SJSA1 (cell line): ENCODE data around the gene ELF5. TPM values are rescaled to one million over a fixed set of nuclear protein-coding genes. Genes with fewer than 3 reads are reported as not detected.

ENCODE experiments used
- DNase-seq, 2 experiments: peaks; one replicate each; pipeline ENCODE4 v3.0.0-alpha.2; 2015 to 2020; ENCODE audit warnings: low spot score in 2 of 2, low read depth in 1 of 2
- H3K27ac ChIP-seq: fragments of 250-450 bp; sonication (Bioruptor Pico); 2 replicates; pipeline ENCODE4 v1.5.1; 2020; ENCODE audit warnings: mild to moderate bottlenecking, moderate library complexity
- H3K27me3 ChIP-seq: fragments of 250-450 bp; sonication (Bioruptor Pico); replicated peaks from 2 replicates; pipeline ENCODE4 v1.5.1; 2020; ENCODE audit warnings: mild to moderate bottlenecking, moderate library complexity
- H3K36me3 ChIP-seq: fragments of 250-450 bp; sonication (Bioruptor Pico); 2 replicates; pipeline ENCODE4 v1.5.1; 2020; ENCODE audit warnings: mild to moderate bottlenecking
- H3K4me1 ChIP-seq: fragments of 250-450 bp; sonication (Bioruptor Pico); replicated peaks from 2 replicates; pipeline ENCODE4 v1.6.1; 2021; ENCODE audit warnings: mild to moderate bottlenecking
- H3K4me3 ChIP-seq: fragments of 250-450 bp; sonication (Bioruptor Pico); 2 replicates; pipeline ENCODE4 v1.5.1; 2020; ENCODE audit warnings: mild to moderate bottlenecking
- H3K9me3 ChIP-seq: fragments of 250-450 bp; sonication (Bioruptor Pico); replicated peaks from 2 replicates; pipeline ENCODE4 v1.5.1; 2020; ENCODE audit warnings: mild to moderate bottlenecking
- total RNA-seq: library from RNA; depleted of rRNA; stranded (reverse); fragments of >200 nt; shearing (Covaris generic); gene quantifications from 2 replicates; pipeline ENCODE4 v1.2.3, GENCODE V29; 2014

ELF5 gene
- total RNA-seq, 1 experiment from 2014 or later, result not detected

GRCh38 chr11:34512840-34513681 lies 533 bp downstream of the ELF5 start:
- no peaks in the 10 kb centered on the region for H3K36me3 ChIP-seq
- DNase-seq, result peak; percentile 43 to 77

GRCh38 chr11:34510673-34511072 lies 2.9 kb downstream of the ELF5 start:
- H3K4me1 ChIP-seq, result no peaks in the 10 kb centered on the region
- no peak overlapping the region for H3K27ac ChIP-seq
- no peak for DNase-seq
- no peaks in the 10 kb centered on the region for H3K9me3 ChIP-seq
- no peak overlapping the region for H3K4me3 ChIP-seq
- no peaks in the 10 kb centered on the region for H3K36me3 ChIP-seq
- H3K27me3 ChIP-seq, result no peaks in the 10 kb centered on the region

More at GRCh38 chr11:34512840-34513681, 533 bp downstream of the ELF5 start:
- Histone ChIP-seq H3K27me3 (peaks cover 1% of the 10 kb centered on the region; the same call in 1 of the 2 replicates), H3K9me3 (no peaks in the 10 kb centered on the region), H3K4me3 (no peak overlapping the region), H3K4me1 (no peaks in the 10 kb centered on the region), H3K27ac (no peak overlapping the region)

GRCh38 chr11:34510218-34510617 lies 3.4 kb downstream of the ELF5 start:
- no peak overlapping the region for H3K27ac ChIP-seq
- no peak for DNase-seq
- no peaks in the 10 kb centered on the region for H3K36me3 ChIP-seq
- H3K4me1 ChIP-seq, result no peaks in the 10 kb centered on the region
- no peaks in the 10 kb centered on the region for H3K27me3 ChIP-seq
- no peak overlapping the region for H3K4me3 ChIP-seq
- H3K9me3 ChIP-seq, result no peaks in the 10 kb centered on the region

GRCh38 chr11:34509336-34509876 lies 4.2 kb downstream of the ELF5 start:
- Histone ChIP-seq H3K27me3 (no peaks in the 10 kb centered on the region; the same call in 1 of the 2 replicates), H3K27ac (no peak overlapping the region), H3K4me1 (no peaks in the 10 kb centered on the region), H3K36me3 (no peaks in the 10 kb centered on the region), H3K9me3 (no peaks in the 10 kb centered on the region), H3K4me3 (no peak overlapping the region)
- no peak for DNase-seq

GRCh38 chr11:34508524-34508923 lies 5.1 kb downstream of the ELF5 start:
- H3K27me3 ChIP-seq, result no peaks in the 10 kb centered on the region; the same call in 1 of the 2 replicates
- no peaks in the 10 kb centered on the region for H3K9me3 ChIP-seq
- H3K36me3 ChIP-seq, result no peaks in the 10 kb centered on the region
- no peaks in the 10 kb centered on the region for H3K4me1 ChIP-seq
- H3K4me3 ChIP-seq, result no peak overlapping the region
- no peak overlapping the region for H3K27ac ChIP-seq
- DNase-seq, result no peak

- Histone ChIP-seq H3K9me3 (no peaks in the 10 kb centered on the region), H3K27ac (no peak overlapping the region), H3K36me3 (no peaks in the 10 kb centered on the region), H3K4me1 (no peaks in the 10 kb centered on the region), H3K27me3 (no peaks in the 10 kb centered on the region; the same call in 1 of the 2 replicates), H3K4me3 (no peak overlapping the region)
- DNase-seq, result no peak
These were observed 6.0 kb downstream of the ELF5 start for GRCh38 chr11:34507610-34508009.

- Histone ChIP-seq H3K4me3 (no peak overlapping the region), H3K27ac (no peak overlapping the region), H3K9me3 (no peaks in the 10 kb centered on the region), H3K36me3 (no peaks in the 10 kb centered on the region), H3K4me1 (no peaks in the 10 kb centered on the region), H3K27me3 (no peaks in the 10 kb centered on the region; the same call in 1 of the 2 replicates)
- DNase-seq, result no peak
These were observed 6.4 kb downstream of the ELF5 start for GRCh38 chr11:34507156-34507555.

GRCh38 chr11:34505874-34506273 lies 7.7 kb downstream of the ELF5 start:
- H3K9me3 ChIP-seq, result no peaks in the 10 kb centered on the region
- no peaks in the 10 kb centered on the region; the same call in 1 of the 2 replicates for H3K27me3 ChIP-seq
- H3K4me1 ChIP-seq, result no peaks in the 10 kb centered on the region
- no peaks in the 10 kb centered on the region for H3K36me3 ChIP-seq
- DNase-seq, result no peak
- H3K27ac ChIP-seq, result no peak overlapping the region
- H3K4me3 ChIP-seq, result no peak overlapping the region

- DNase-seq, result no peak
- H3K9me3 ChIP-seq, result no peaks in the 10 kb centered on the region
- no peak overlapping the region for H3K27ac ChIP-seq
- no peak overlapping the region for H3K4me3 ChIP-seq
- H3K27me3 ChIP-seq, result peaks cover 2% of the 10 kb centered on the region; the same call in 1 of the 2 replicates
- H3K36me3 ChIP-seq, result no peaks in the 10 kb centered on the region
- H3K4me1 ChIP-seq, result no peaks in the 10 kb centered on the region
These were observed 10.6 kb downstream of the ELF5 start for GRCh38 chr11:34502949-34503348.

GRCh38 chr11:34501949-34502348 lies 11.6 kb downstream of the ELF5 start:
- Histone ChIP-seq H3K4me1 (no peaks in the 10 kb centered on the region), H3K4me3 (no peak overlapping the region), H3K36me3 (no peaks in the 10 kb centered on the region), H3K27ac (no peak overlapping the region), H3K9me3 (no peaks in the 10 kb centered on the region), H3K27me3 (peaks cover 5% of the 10 kb centered on the region)
- DNase-seq, result no peak

GRCh38 chr11:34501500-34501899 lies 12.1 kb downstream of the ELF5 start:
- DNase-seq, result no peak
- no peak overlapping the region for H3K27ac ChIP-seq
- H3K36me3 ChIP-seq, result no peaks in the 10 kb centered on the region
- H3K9me3 ChIP-seq, result no peaks in the 10 kb centered on the region
- H3K27me3 ChIP-seq, result peaks cover 7% of the 10 kb centered on the region
- no peaks in the 10 kb centered on the region for H3K4me1 ChIP-seq
- no peak overlapping the region for H3K4me3 ChIP-seq

- Histone ChIP-seq H3K27ac (no peak overlapping the region), H3K4me1 (no peaks in the 10 kb centered on the region), H3K36me3 (no peaks in the 10 kb centered on the region), H3K4me3 (no peak overlapping the region), H3K27me3 (peaks cover 8% of the 10 kb centered on the region), H3K9me3 (no peaks in the 10 kb centered on the region)
- no peak for DNase-seq
These were observed 13.7 kb downstream of the ELF5 start for GRCh38 chr11:34499719-34500500.

- Histone ChIP-seq H3K27ac (no peak overlapping the region), H3K4me1 (no peaks in the 10 kb centered on the region), H3K4me3 (no peak overlapping the region), H3K27me3 (peaks cover 8% of the 10 kb centered on the region), H3K9me3 (no peaks in the 10 kb centered on the region), H3K36me3 (no peaks in the 10 kb centered on the region)
- DNase-seq, result no peak
These were observed 17.7 kb downstream of the ELF5 start for GRCh38 chr11:34495724-34496377.
